ENCODE measurements around the gene CUEDC2. TPM values are rescaled to one million over a fixed set of nuclear protein-coding genes. Genes with fewer than 3 reads are reported as not detected.

CUEDC2 gene
- total RNA-seq, 1 experiment from 2014 or later, result 64.5 TPM

DNA sequence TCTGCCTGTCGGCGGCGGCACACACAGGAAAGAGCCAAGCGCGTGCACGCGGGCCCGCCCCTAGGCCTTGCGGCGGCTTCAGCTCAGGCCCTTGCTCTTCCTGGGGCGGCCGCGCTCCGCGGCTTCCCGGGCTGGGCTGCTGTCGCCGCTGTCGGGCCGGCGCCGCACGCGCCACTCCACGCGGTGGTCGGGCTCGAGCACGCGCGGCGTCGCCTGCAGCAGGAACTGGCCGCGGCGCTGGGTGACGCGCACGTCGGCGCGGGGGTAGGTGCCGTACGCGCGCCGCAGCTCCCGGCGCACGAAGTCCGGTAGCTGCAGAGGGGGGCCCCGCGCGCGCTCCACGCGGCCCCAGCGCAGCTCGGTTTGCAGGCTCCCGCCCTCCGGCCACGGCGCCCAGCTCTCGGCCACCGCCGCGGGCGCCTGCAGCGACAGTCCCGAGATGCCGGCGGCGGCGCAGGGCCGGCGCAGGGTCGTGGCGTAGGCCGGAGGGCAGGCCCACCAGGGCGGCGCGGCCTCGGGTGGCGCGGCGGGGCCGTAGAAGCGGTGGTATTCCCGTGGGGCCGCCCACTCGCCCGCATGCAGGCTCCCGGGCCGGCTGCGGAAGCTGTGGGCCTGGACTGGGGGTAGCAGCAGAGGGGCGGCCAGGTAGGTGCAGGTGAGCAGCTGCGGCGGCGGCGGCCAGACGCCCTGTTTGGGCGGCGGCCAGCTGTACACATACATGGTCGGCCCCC is 18.2 kb upstream of the CUEDC2 start:
- H3K27ac Mint-ChIP-seq (ENCODE audit: low read depth, unreplicated experiment), result peak overlapping the region; percentile 80
- H3K9me3 Mint-ChIP-seq (ENCODE audit: unreplicated experiment), result no peaks in the 10 kb centered on the region
- ChIA-PET CTCF (interaction anchor here (0.5 to 2.7 kb wide), 17 partner anchors 11 to 281 kb away, joined by 3 to 15 read pairs (median 4); no protein-coding TSS in a partner anchor), POLR2A (interaction anchor here (0.7 to 6.3 kb wide), 27 partner anchors 10 to 404 kb away, joined by 3 to 85 read pairs (median 4); partner anchors contain the start of genes ACTR1A, ARL3, ARMH3 and BORCS7)
- BruUV-seq (replicated peaks), result no TSS peak
- peaks cover 7% of the 10 kb centered on the region for H3K4me1 Mint-ChIP-seq (ENCODE audit: insufficient read depth, unreplicated experiment)
- TF ChIP-seq, protein P1, sequence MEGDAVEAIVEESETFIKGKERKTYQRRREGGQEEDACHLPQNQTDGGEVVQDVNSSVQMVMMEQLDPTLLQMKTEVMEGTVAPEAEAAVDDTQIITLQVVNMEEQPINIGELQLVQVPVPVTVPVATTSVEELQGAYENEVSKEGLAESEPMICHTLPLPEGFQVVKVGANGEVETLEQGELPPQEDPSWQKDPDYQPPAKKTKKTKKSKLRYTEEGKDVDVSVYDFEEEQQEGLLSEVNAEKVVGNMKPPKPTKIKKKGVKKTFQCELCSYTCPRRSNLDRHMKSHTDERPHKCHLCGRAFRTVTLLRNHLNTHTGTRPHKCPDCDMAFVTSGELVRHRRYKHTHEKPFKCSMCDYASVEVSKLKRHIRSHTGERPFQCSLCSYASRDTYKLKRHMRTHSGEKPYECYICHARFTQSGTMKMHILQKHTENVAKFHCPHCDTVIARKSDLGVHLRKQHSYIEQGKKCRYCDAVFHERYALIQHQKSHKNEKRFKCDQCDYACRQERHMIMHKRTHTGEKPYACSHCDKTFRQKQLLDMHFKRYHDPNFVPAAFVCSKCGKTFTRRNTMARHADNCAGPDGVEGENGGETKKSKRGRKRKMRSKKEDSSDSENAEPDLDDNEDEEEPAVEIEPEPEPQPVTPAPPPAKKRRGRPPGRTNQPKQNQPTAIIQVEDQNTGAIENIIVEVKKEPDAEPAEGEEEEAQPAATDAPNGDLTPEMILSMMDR (IDR thresholded peaks at IDR 0.05; ENCODE audit: unreplicated experiment), result no peak
- peak; percentile 76 for DNase-seq (ENCODE audit: unreplicated experiment)
- intact Hi-C loops (cut with micrococcal nuclease), result no loop called here
- peaks cover 23% of the 10 kb centered on the region for H3K36me3 Mint-ChIP-seq (ENCODE audit: insufficient read depth, unreplicated experiment)
- H3K4me3 Mint-ChIP-seq (ENCODE audit: unreplicated experiment), result peak overlapping the region; percentile 89
- no peaks in the 10 kb centered on the region for H3K27me3 Mint-ChIP-seq (ENCODE audit: insufficient read depth, unreplicated experiment)

DNA sequence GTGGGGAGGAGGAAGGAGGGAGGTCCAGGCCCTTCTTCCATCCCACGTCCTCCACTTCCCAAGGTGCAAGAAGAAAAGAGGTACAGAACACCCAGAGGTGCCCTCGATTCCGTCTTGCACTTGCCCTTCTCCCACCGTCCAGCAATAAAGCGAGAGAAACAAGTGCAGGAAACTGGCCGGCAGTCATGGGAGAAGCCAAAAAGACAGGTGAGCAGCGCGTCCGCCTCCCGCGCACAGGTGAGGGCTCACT is 17.7 kb upstream of the CUEDC2 start:
- Mint-ChIP-seq H3K27me3 (ENCODE audit: insufficient read depth, unreplicated experiment) (no peaks in the 10 kb centered on the region), H3K27ac (ENCODE audit: low read depth, unreplicated experiment) (peak overlapping the region; percentile 63), H3K4me3 (ENCODE audit: unreplicated experiment) (peak overlapping the region; percentile 89), H3K9me3 (ENCODE audit: unreplicated experiment) (no peaks in the 10 kb centered on the region), H3K36me3 (ENCODE audit: insufficient read depth, unreplicated experiment) (peaks cover 23% of the 10 kb centered on the region), H3K4me1 (ENCODE audit: insufficient read depth, unreplicated experiment) (peaks cover 7% of the 10 kb centered on the region)
- intact Hi-C loops (cut with micrococcal nuclease), result no loop called here
- POLR2A ChIA-PET, result interaction anchor here (0.7 to 6.3 kb wide), 21 partner anchors 9 to 404 kb away, joined by 3 to 85 read pairs (median 5); partner anchors contain the start of genes ACTR1A, ARMH3, BORCS7 and CUEDC2
- TSS peak; percentile 53 for BruUV-seq (replicated peaks)
- CTCF ChIA-PET, result interaction anchor here (0.5 to 1.8 kb wide), 9 partner anchors 11 to 221 kb away, joined by 3 to 9 read pairs (median 4); no protein-coding TSS in a partner anchor
- TF ChIP-seq, protein P1 (IDR thresholded peaks at IDR 0.05; ENCODE audit: unreplicated experiment), result no peak
- DNase-seq (ENCODE audit: unreplicated experiment), result no peak

DNA sequence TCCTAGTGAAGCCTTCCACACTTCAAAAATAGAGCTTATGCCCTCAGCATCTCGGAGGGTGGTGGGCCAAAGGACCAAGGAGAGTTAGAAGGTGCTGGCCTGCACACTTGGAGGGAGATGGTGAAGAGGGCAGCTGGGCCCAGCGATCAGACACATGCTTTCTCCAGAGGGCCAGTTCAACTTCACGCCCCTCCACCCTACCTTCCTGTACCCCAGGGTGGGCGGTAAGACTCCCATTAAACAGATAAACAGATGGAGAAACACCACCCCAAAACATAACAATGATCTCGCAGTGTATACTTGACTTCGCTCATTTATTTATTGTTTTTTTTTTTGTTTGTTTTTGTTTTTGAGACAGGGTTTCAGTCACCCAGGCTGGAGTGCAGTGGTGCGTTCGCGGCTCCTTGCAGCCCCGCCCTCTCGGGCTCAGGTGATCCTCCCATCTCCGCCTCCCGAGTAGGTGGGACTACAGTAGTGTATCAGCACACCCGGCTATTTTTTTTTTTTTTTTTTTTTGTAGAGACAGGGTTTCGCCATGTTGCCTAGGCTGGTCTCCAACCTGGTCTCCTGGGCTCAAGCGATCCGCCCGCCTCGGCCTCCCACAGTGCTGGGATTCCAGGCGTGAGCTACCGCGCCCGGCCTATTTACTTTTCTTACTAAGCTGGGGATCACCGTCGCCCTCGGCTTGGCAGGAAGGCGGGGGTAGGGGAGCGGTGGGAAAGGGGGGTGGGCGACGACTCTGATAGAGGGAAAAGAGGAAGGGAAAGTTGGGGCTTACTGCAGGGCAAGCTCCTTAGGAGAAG is 17.1 kb upstream of the CUEDC2 start:
- TF ChIP-seq, protein P1 (IDR thresholded peaks at IDR 0.05; ENCODE audit: unreplicated experiment), result no peak
- H3K4me1 Mint-ChIP-seq (ENCODE audit: insufficient read depth, unreplicated experiment), result peaks cover 7% of the 10 kb centered on the region
- no peaks in the 10 kb centered on the region for H3K9me3 Mint-ChIP-seq (ENCODE audit: unreplicated experiment)
- peak; percentile 89 for DNase-seq (ENCODE audit: unreplicated experiment)
- no peaks in the 10 kb centered on the region for H3K27me3 Mint-ChIP-seq (ENCODE audit: insufficient read depth, unreplicated experiment)
- ChIA-PET POLR2A (interaction anchor here (0.8 to 6.3 kb wide), 14 partner anchors 9 to 341 kb away, joined by 3 to 85 read pairs (median 7); partner anchors contain the start of genes ACTR1A, CUEDC2, FBXL15 and NFKB2), CTCF (interaction anchor here (0.5 to 1.6 kb wide), 8 partner anchors 16 to 259 kb away, joined by 3 to 7 read pairs (median 4); no protein-coding TSS in a partner anchor)
- H3K4me3 Mint-ChIP-seq (ENCODE audit: unreplicated experiment), result peak overlapping the region; percentile 89
- peak overlapping the region; percentile 63 for H3K27ac Mint-ChIP-seq (ENCODE audit: low read depth, unreplicated experiment)
- H3K36me3 Mint-ChIP-seq (ENCODE audit: insufficient read depth, unreplicated experiment), result peaks cover 23% of the 10 kb centered on the region
- intact Hi-C loops (cut with micrococcal nuclease), result no loop called here
- no TSS peak for BruUV-seq (replicated peaks)

DNA sequence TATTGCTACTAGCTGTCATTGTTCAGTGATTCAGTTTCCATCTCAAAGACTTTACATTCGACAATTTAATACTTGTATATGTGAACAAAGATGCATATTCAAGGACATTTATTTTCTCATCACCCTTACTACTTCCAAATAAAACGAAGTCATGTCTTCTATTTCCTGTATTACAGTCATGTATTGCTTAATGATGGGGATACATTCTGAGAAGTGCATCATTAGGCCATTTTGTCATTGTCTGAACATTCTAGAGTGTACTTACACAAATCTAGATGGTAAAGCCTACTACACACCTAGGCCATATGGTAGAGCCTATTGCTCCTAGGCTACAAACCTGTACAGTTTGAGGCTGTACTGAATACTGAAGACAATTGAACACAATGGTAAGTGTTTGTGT is 12.5 kb upstream of the CUEDC2 start:
- POLR2A ChIA-PET, result no interaction called here
- no peaks in the 10 kb centered on the region for H3K36me3 Mint-ChIP-seq (ENCODE audit: insufficient read depth, unreplicated experiment)
- no peak for DNase-seq (ENCODE audit: unreplicated experiment)
- CTCF ChIA-PET, result interaction anchor here (0.6 to 1.2 kb wide), 2 partner anchors 23 to 604 kb away, joined by 3 to 4 read pairs; no protein-coding TSS in a partner anchor
- TF ChIP-seq, protein P1 (IDR thresholded peaks at IDR 0.05; ENCODE audit: unreplicated experiment), result no peak
- no peaks in the 10 kb centered on the region for H3K4me1 Mint-ChIP-seq (ENCODE audit: insufficient read depth, unreplicated experiment)
- BruUV-seq (replicated peaks), result no TSS peak
- H3K27me3 Mint-ChIP-seq (ENCODE audit: insufficient read depth, unreplicated experiment), result no peaks in the 10 kb centered on the region
- no peaks in the 10 kb centered on the region for H3K9me3 Mint-ChIP-seq (ENCODE audit: unreplicated experiment)
- no peak overlapping the region for H3K4me3 Mint-ChIP-seq (ENCODE audit: unreplicated experiment)
- intact Hi-C loops (cut with micrococcal nuclease), result no loop called here
- no peak overlapping the region for H3K27ac Mint-ChIP-seq (ENCODE audit: low read depth, unreplicated experiment)

Data from MCF 10A (cell line).